ENCODE data around the gene ACACA.

DNA sequence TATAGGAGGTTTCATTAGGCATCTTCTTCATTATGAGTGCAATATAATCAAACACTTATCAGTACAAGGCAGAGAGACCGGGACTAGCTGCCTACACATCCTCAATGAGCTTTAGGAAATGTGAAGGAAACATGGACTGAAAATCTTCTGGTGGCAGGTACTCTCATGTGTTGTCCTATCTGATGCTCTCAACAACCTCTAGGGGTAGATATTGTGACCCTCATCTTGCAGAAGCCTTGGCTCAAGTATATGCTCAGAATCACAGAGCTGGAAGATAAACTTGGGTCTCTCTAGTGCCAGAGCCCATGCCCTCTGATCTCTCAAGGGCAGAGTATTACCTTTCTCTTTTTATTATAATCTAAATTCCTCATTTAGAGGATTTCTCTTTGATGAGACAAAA, 212.4 kb downstream of the ACACA start:
- TF ChIP-seq, protein P1, sequence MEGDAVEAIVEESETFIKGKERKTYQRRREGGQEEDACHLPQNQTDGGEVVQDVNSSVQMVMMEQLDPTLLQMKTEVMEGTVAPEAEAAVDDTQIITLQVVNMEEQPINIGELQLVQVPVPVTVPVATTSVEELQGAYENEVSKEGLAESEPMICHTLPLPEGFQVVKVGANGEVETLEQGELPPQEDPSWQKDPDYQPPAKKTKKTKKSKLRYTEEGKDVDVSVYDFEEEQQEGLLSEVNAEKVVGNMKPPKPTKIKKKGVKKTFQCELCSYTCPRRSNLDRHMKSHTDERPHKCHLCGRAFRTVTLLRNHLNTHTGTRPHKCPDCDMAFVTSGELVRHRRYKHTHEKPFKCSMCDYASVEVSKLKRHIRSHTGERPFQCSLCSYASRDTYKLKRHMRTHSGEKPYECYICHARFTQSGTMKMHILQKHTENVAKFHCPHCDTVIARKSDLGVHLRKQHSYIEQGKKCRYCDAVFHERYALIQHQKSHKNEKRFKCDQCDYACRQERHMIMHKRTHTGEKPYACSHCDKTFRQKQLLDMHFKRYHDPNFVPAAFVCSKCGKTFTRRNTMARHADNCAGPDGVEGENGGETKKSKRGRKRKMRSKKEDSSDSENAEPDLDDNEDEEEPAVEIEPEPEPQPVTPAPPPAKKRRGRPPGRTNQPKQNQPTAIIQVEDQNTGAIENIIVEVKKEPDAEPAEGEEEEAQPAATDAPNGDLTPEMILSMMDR (IDR thresholded peaks at IDR 0.05): no peak
- TF ChIP-seq POLR2A (IDR thresholded peaks at IDR 0.05): no peak

Measured in uterus (tissue), 2 donors.